SH-SY5Y (cell line): ENCODE data around the gene POLR1B.

Experiments
- GATA2 ChIP-seq: IDR thresholded peaks from 2 replicates; pipeline ENCODE4 v1.6.1; 2011; ENCODE audit warnings: mild to moderate bottlenecking, low read depth, low read length
- GATA3 ChIP-seq: IDR thresholded peaks from 2 replicates; pipeline ENCODE4 v1.6.1; 2011; ENCODE audit warnings: low read depth, mild to moderate bottlenecking, low read length, moderate library complexity

- TF ChIP-seq GATA2 (no peak), GATA3 (no peak)
These were observed 37.0 kb downstream of the POLR1B start for GRCh38 chr2:112579241-112579640.
